ENCODE measurements around the gene DOCK9.

Gene DOCK9

DNA sequence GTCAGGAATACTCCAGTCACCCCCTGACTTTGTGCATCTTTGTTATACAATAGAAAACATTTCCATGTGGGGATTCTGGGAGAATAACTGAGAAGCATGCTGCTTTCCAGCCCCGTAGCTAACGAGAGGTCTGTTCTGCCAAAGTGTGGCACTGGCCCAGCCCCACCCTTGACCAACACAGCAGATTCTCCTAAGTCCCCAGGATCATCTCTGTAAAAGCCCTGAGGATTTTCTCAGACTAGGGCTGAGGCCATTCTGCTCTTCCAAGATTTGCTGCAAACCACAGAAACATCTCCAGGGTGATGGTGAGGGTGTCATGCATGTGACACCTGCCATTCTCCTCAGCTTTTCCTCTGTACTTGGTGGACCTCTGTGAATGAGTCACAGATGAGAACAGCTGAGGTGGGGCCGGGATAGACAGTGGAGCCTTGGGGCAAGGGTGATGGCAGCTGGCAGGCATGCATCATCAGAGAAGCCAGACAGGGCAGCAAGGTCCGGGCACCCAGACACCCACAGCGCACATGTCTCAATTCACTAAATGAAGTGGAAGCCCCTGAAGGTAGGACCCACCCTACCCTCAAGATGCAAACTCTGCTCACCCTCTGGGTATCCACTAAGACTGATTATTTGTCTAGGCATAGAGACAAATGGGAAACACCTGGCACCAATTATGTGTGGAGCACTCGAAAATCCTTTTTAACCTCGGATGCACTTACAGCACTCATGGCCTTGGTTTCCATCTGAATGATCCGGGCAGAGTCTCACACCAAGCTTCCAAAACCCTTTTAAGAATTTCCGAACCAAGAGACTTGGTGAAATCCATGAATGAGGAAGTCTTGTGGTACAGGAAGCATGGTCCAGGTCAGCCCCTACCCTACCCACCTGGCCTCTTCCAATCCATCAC lies 20.1 kb upstream of the DOCK9 start:
- Histone ChIP-seq H3K9me3 (ENCODE audit: control insufficient read depth in 1 of 2, low read length in 2 of 2) (no peaks in the 10 kb centered on the region), H3K36me3 (ENCODE audit: control insufficient read depth in 1 of 2, insufficient read depth in 2 of 2, low read length in 2 of 2) (no peaks in the 10 kb centered on the region), H3K27ac (ENCODE audit: low read depth, low read length) (no peak overlapping the region), H3K27me3 (ENCODE audit: control insufficient read depth in 1 of 2, insufficient read depth in 2 of 2, low read length in 2 of 2) (no peaks in the 10 kb centered on the region), H3K9ac (ENCODE audit: low read depth in 1 of 2, low read length in 2 of 2) (no peak overlapping the region), H3K4me1 (ENCODE audit: control insufficient read depth in 1 of 2, insufficient read depth in 2 of 2, low read length in 2 of 2) (peaks cover 0 to 5% of the 10 kb centered on the region in 2 donors), H3K4me3 (ENCODE audit: low read depth in 1 of 2, low read length in 2 of 2) (no peak overlapping the region)

DNA sequence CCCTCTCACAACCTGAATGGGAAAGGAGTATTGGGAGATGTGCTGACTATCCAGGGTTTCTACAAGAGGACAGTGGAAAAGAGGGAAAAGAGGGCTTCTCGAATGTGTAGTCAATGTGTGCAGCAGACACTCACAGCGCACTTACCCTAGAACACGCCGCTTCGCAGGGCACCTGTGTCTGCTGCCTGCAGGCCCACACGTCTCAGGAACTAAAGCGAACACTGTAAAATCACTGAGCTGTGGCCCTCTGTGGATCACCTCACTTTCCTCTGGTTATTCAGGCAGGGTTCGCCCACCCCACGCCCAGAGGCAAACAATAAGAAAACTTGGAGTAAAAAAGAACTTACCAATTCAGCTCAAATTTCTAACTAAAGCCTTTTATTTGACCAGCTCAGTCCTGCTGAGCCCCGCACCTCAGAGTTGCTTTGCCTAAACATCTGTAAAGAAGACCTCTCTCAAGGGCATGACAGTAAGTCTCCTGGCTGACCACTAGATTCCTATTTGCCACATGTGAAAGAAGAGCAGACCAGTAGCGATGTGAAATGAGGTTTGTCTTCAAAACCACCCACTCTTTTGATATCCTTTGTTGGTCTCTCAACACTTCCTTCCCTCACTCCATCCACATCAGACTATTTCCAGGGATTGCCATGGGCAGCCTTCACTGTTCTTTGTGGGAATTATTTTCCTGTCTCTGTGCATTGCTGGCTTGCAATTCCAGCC lies 19.3 kb upstream of the DOCK9 start:
- Histone ChIP-seq H3K27me3 (ENCODE audit: control insufficient read depth in 1 of 2, insufficient read depth in 2 of 2, low read length in 2 of 2) (no peaks in the 10 kb centered on the region), H3K36me3 (ENCODE audit: control insufficient read depth in 1 of 2, insufficient read depth in 2 of 2, low read length in 2 of 2) (no peaks in the 10 kb centered on the region), H3K9ac (ENCODE audit: low read depth in 1 of 2, low read length in 2 of 2) (no peak overlapping the region), H3K4me1 (ENCODE audit: control insufficient read depth in 1 of 2, insufficient read depth in 2 of 2, low read length in 2 of 2) (peaks cover 0 to 8% of the 10 kb centered on the region in 2 donors), H3K4me3 (ENCODE audit: low read depth in 1 of 2, low read length in 2 of 2) (no peak overlapping the region), H3K9me3 (ENCODE audit: control insufficient read depth in 1 of 2, low read length in 2 of 2) (no peaks in the 10 kb centered on the region), H3K27ac (ENCODE audit: low read depth, low read length) (no peak overlapping the region)

DNA sequence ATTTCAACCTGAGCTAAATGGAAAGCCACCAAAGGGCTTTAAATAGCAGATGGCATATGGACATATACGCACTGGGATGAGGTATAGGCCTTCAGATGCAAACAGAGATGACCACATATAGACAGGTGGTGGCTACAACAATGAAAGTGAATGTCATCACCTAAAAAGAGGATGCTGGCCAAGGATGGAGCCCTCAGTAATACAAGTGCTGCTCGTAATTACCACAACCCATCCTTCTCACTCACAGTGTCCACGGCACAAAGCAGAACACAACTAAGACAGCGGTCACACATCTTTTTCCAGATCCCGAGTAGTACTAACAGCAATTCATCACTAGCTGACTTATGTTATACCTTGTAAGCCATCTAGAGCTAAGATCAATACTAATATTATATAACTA lies 18.2 kb upstream of the DOCK9 start:
- H3K4me1 ChIP-seq (ENCODE audit: control insufficient read depth in 1 of 2, insufficient read depth in 2 of 2, low read length in 2 of 2): peaks cover 0 to 8% of the 10 kb centered on the region in 2 donors
- no peak overlapping the region for H3K9ac ChIP-seq (ENCODE audit: low read depth in 1 of 2, low read length in 2 of 2)
- no peak overlapping the region for H3K4me3 ChIP-seq (ENCODE audit: low read depth in 1 of 2, low read length in 2 of 2)
- no peaks in the 10 kb centered on the region for H3K36me3 ChIP-seq (ENCODE audit: control insufficient read depth in 1 of 2, insufficient read depth in 2 of 2, low read length in 2 of 2)
- no peak overlapping the region for H3K27ac ChIP-seq (ENCODE audit: low read depth, low read length)
- H3K27me3 ChIP-seq (ENCODE audit: control insufficient read depth in 1 of 2, insufficient read depth in 2 of 2, low read length in 2 of 2): no peaks in the 10 kb centered on the region
- H3K9me3 ChIP-seq (ENCODE audit: control insufficient read depth in 1 of 2, low read length in 2 of 2): no peaks in the 10 kb centered on the region

DNA sequence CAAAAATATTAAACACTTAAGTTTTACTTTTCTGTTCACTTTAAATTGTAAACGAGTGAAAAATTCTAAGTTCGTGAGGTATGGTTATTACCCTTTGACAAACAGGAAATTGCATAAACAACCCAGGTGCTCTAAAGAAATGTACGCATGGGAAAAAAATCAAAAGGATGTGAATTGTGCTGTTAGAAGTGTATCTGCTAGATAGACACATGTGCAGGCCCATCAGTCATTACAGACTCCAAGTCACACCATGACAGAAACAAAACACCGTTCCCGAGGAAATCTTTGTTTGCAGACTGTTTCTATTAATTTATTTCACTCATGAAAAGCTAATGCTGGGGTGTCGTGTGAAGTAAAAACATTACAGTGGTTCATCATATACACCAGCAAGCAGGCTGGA lies 17.0 kb upstream of the DOCK9 start:
- Histone ChIP-seq H3K9ac (ENCODE audit: low read depth in 1 of 2, low read length in 2 of 2) (no peak overlapping the region), H3K4me3 (ENCODE audit: low read depth in 1 of 2, low read length in 2 of 2) (no peak overlapping the region), H3K4me1 (ENCODE audit: control insufficient read depth in 1 of 2, insufficient read depth in 2 of 2, low read length in 2 of 2) (peaks cover 0 to 8% of the 10 kb centered on the region in 2 donors), H3K9me3 (ENCODE audit: control insufficient read depth in 1 of 2, low read length in 2 of 2) (no peaks in the 10 kb centered on the region), H3K36me3 (ENCODE audit: control insufficient read depth in 1 of 2, insufficient read depth in 2 of 2, low read length in 2 of 2) (no peaks in the 10 kb centered on the region), H3K27me3 (ENCODE audit: control insufficient read depth in 1 of 2, insufficient read depth in 2 of 2, low read length in 2 of 2) (no peaks in the 10 kb centered on the region), H3K27ac (ENCODE audit: low read depth, low read length) (no peak overlapping the region)

DNA sequence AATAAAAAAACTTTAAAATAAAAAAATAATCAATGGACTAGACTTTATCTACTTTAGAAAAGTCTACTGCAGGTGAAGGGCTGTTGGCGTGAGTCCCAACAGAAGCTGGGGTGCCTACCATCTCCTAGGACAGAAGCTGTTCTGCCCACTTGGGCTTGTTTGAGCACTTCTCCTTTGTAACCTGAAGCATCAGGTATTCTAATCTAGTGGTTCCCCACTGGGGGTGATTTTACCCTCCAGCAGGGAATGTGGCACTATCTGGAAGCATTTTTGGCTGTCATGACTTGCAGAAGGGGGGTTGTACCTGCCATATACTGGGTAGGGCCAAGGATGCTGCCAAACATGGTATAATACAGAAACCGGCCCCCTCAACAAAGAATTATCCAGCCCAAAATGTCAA lies 16.2 kb upstream of the DOCK9 start:
- no peaks in the 10 kb centered on the region for H3K27me3 ChIP-seq (ENCODE audit: control insufficient read depth in 1 of 2, insufficient read depth in 2 of 2, low read length in 2 of 2)
- no peak overlapping the region for H3K4me3 ChIP-seq (ENCODE audit: low read depth in 1 of 2, low read length in 2 of 2)
- H3K9ac ChIP-seq (ENCODE audit: low read depth in 1 of 2, low read length in 2 of 2): no peak overlapping the region
- H3K9me3 ChIP-seq (ENCODE audit: control insufficient read depth in 1 of 2, low read length in 2 of 2): no peaks in the 10 kb centered on the region
- H3K27ac ChIP-seq (ENCODE audit: low read depth, low read length): no peak overlapping the region
- H3K4me1 ChIP-seq (ENCODE audit: control insufficient read depth in 1 of 2, insufficient read depth in 2 of 2, low read length in 2 of 2): peaks cover 0 to 8% of the 10 kb centered on the region in 2 donors
- H3K36me3 ChIP-seq (ENCODE audit: control insufficient read depth in 1 of 2, insufficient read depth in 2 of 2, low read length in 2 of 2): no peaks in the 10 kb centered on the region

DNA sequence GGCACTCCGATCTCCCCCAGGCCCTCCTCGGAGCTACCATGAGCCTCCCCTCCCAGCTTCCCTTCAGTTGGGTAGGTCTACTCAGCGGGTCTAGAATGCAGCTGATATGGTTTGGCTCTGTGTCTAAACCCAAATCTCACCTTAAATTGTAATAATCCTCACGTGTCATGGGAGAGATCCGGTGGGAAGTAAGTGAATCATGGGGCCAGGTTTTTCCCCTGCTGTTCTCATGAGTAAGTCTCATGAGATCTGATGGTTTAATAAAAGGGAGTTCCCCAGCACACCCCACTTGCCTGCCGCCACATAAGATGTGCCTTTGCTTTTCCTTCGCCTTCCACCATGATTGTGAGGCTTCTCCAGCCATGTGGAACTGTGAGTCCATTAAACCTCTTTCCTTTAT lies 14.5 kb upstream of the DOCK9 start:
- H3K36me3 ChIP-seq (ENCODE audit: control insufficient read depth in 1 of 2, insufficient read depth in 2 of 2, low read length in 2 of 2): no peaks in the 10 kb centered on the region
- H3K27me3 ChIP-seq (ENCODE audit: control insufficient read depth in 1 of 2, insufficient read depth in 2 of 2, low read length in 2 of 2): no peaks in the 10 kb centered on the region
- H3K9me3 ChIP-seq (ENCODE audit: control insufficient read depth in 1 of 2, low read length in 2 of 2): no peaks in the 10 kb centered on the region
- peaks cover 0 to 4% of the 10 kb centered on the region in 2 donors for H3K4me1 ChIP-seq (ENCODE audit: control insufficient read depth in 1 of 2, insufficient read depth in 2 of 2, low read length in 2 of 2)
- no peak overlapping the region for H3K9ac ChIP-seq (ENCODE audit: low read depth in 1 of 2, low read length in 2 of 2)
- H3K4me3 ChIP-seq (ENCODE audit: low read depth in 1 of 2, low read length in 2 of 2): no peak overlapping the region
- no peak overlapping the region for H3K27ac ChIP-seq (ENCODE audit: low read depth, low read length)

DNA sequence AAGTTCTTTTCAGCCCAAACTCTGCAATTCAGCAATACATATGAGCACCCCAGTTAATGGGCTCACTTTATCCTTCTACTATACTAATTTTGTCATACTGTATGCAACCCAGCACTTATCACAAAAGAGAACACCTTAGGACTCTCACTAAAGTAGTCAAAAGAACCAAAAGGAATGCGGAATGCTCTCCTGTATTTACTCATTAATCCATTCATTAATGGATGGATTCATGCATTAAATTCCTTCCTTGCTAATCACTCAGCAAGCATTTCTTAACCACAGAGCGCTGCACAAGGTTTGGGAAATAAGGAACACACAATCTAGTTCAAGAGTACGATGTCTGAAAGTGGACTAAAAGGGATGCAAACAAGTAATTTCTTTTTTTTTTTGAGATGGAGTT lies 12.8 kb upstream of the DOCK9 start:
- Histone ChIP-seq H3K27ac (ENCODE audit: low read depth, low read length) (no peak overlapping the region), H3K9ac (ENCODE audit: low read depth in 1 of 2, low read length in 2 of 2) (no peak overlapping the region), H3K9me3 (ENCODE audit: control insufficient read depth in 1 of 2, low read length in 2 of 2) (no peaks in the 10 kb centered on the region), H3K27me3 (ENCODE audit: control insufficient read depth in 1 of 2, insufficient read depth in 2 of 2, low read length in 2 of 2) (no peaks in the 10 kb centered on the region), H3K4me1 (ENCODE audit: control insufficient read depth in 1 of 2, insufficient read depth in 2 of 2, low read length in 2 of 2) (peaks cover 3 to 9% of the 10 kb centered on the region in 2 donors), H3K36me3 (ENCODE audit: control insufficient read depth in 1 of 2, insufficient read depth in 2 of 2, low read length in 2 of 2) (no peaks in the 10 kb centered on the region), H3K4me3 (ENCODE audit: low read depth in 1 of 2, low read length in 2 of 2) (no peak overlapping the region)

DNA sequence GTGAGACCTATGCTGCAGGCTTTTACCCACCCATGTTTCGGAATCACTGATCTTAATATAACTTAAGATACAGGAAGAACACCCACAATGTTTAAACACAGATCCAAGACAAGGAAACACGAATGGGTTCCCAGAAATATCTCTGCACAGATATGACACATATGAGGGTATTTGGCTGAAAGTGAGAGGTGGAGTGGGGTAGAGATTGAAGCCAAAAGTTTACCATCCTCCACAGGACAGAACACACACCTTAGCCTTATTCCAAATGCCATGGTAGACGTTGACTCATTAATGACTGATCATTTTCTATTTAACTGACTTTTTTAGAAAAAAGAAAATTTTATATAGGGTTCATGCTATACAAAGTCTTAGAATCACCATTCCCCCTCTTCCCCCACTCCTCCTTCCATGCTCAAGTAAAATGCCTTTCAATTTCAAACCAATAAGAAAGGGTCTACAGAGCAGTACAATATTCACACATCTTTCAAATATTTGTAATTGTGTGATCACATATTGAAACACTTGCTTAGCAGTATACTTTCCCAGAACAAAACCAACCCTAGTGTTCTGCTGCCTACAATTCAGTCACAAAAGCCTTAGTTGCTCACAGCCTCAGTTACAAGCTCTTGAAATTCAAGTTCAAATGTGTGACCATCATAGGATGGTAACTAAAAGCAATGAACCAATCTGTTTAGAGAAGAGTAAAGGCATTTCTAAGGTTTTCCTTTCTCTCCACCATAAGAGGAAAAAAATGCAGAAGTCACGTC lies 11.8 kb upstream of the DOCK9 start:
- no peaks in the 10 kb centered on the region for H3K36me3 ChIP-seq (ENCODE audit: control insufficient read depth in 1 of 2, insufficient read depth in 2 of 2, low read length in 2 of 2)
- no peaks in the 10 kb centered on the region for H3K9me3 ChIP-seq (ENCODE audit: control insufficient read depth in 1 of 2, low read length in 2 of 2)
- H3K4me1 ChIP-seq (ENCODE audit: control insufficient read depth in 1 of 2, insufficient read depth in 2 of 2, low read length in 2 of 2): peaks cover 3 to 9% of the 10 kb centered on the region in 2 donors
- H3K4me3 ChIP-seq (ENCODE audit: low read depth in 1 of 2, low read length in 2 of 2): no peak overlapping the region
- H3K27ac ChIP-seq (ENCODE audit: low read depth, low read length): no peak overlapping the region
- no peak overlapping the region for H3K9ac ChIP-seq (ENCODE audit: low read depth in 1 of 2, low read length in 2 of 2)
- no peaks in the 10 kb centered on the region for H3K27me3 ChIP-seq (ENCODE audit: control insufficient read depth in 1 of 2, insufficient read depth in 2 of 2, low read length in 2 of 2)

DNA sequence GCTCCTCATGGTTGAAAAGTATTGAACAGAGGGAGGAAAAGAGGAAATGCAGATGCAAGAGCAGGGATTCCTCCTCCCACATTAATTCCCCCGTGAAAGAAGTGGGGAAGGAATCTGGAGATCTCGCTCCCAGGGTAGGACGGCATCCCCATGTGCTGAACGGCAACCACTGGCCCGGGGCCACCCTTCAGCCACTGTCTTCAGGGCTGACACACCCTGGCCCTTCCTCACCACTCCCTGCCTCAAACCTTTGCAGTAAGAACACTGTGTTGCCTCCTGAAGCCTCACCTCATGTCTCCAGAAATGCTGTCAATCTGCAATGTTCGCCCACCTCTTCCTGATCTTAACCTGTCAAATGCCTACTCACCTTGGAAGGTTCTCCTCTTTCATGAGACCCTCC lies 10.9 kb upstream of the DOCK9 start:
- H3K36me3 ChIP-seq (ENCODE audit: control insufficient read depth in 1 of 2, insufficient read depth in 2 of 2, low read length in 2 of 2): no peaks in the 10 kb centered on the region
- no peaks in the 10 kb centered on the region for H3K9me3 ChIP-seq (ENCODE audit: control insufficient read depth in 1 of 2, low read length in 2 of 2)
- H3K27me3 ChIP-seq (ENCODE audit: control insufficient read depth in 1 of 2, insufficient read depth in 2 of 2, low read length in 2 of 2): no peaks in the 10 kb centered on the region
- H3K4me3 ChIP-seq (ENCODE audit: low read depth in 1 of 2, low read length in 2 of 2): no peak overlapping the region
- H3K4me1 ChIP-seq (ENCODE audit: control insufficient read depth in 1 of 2, insufficient read depth in 2 of 2, low read length in 2 of 2): peaks cover 3 to 9% of the 10 kb centered on the region in 2 donors
- no peak overlapping the region for H3K27ac ChIP-seq (ENCODE audit: low read depth, low read length)
- H3K9ac ChIP-seq (ENCODE audit: low read depth in 1 of 2, low read length in 2 of 2): no peak overlapping the region

DNA sequence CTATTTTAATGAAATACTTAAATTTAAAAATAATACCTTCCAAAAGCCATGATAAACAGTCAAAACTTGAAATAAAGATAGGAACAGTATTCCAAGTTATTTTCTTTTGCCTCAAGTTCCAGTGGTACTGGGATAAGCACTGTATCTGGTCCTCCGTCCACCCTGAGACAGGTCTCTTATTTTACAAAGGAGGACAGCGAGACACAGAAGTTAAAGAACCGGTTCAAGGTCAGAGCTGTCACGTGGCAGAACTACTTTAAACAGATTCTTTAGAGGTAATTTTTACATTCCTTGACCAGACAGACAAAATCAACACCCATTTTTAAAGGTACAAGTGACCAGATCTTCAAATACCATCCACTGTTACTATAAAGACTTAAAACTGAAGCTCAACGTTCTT lies 10.4 kb upstream of the DOCK9 start:
- H3K4me1 ChIP-seq (ENCODE audit: control insufficient read depth in 1 of 2, insufficient read depth in 2 of 2, low read length in 2 of 2): peaks cover 3 to 9% of the 10 kb centered on the region in 2 donors
- H3K9me3 ChIP-seq (ENCODE audit: control insufficient read depth in 1 of 2, low read length in 2 of 2): no peaks in the 10 kb centered on the region
- H3K27me3 ChIP-seq (ENCODE audit: control insufficient read depth in 1 of 2, insufficient read depth in 2 of 2, low read length in 2 of 2): no peaks in the 10 kb centered on the region
- H3K4me3 ChIP-seq (ENCODE audit: low read depth in 1 of 2, low read length in 2 of 2): no peak overlapping the region
- H3K9ac ChIP-seq (ENCODE audit: low read depth in 1 of 2, low read length in 2 of 2): no peak overlapping the region
- no peaks in the 10 kb centered on the region for H3K36me3 ChIP-seq (ENCODE audit: control insufficient read depth in 1 of 2, insufficient read depth in 2 of 2, low read length in 2 of 2)
- no peak overlapping the region for H3K27ac ChIP-seq (ENCODE audit: low read depth, low read length)

Data from duodenal mucosa (tissue), 2 donors.